Measurements from ENCODE around the gene SETDB2.

GRCh38 chr13:49512578-49512977, 68.5 kb downstream of the SETDB2 start:
- TF ChIP-seq EZH2 (IDR thresholded peaks at IDR 0.05; ENCODE audit: low read length): no peak
- TF ChIP-seq CTCF (optimal IDR thresholded peaks at IDR 0.05 in 1 of 3, IDR thresholded peaks at IDR 0.05 in 1 of 3, conservative IDR thresholded peaks at IDR 0.05 in 1 of 3; ENCODE audit: extremely low read depth in 1 of 3, insufficient read depth in 2 of 3, low read length in 3 of 3): no peak

Measured in keratinocyte (primary cell).